Raji (cell line): ENCODE results near the gene INPP5A.

Experiments used
- POLR2A ChIP-seq: IDR thresholded peaks from 2 replicates; pipeline ENCODE4 v1.6.1; 2011; ENCODE audit warnings: low read depth, low read length, control low read depth; ENCODE audit not compliant: insufficient read depth

The INPP5A gene, protein sequence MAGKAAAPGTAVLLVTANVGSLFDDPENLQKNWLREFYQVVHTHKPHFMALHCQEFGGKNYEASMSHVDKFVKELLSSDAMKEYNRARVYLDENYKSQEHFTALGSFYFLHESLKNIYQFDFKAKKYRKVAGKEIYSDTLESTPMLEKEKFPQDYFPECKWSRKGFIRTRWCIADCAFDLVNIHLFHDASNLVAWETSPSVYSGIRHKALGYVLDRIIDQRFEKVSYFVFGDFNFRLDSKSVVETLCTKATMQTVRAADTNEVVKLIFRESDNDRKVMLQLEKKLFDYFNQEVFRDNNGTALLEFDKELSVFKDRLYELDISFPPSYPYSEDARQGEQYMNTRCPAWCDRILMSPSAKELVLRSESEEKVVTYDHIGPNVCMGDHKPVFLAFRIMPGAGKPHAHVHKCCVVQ

GRCh38 chr10:132537684-132538001 lies at the start of gene INPP5A:
Gene INPP5A, plus strand, starts transcription at chr10:132537787. Its CDS starts 310 bp downstream, at chr10:132538097.
- peak; percentile 38; the same call in 1 of the 2 replicates for TF ChIP-seq POLR2A

GRCh38 chr10:132488231-132488821 lies 49.3 kb upstream of the INPP5A start:
- no peak for TF ChIP-seq POLR2A

DNA sequence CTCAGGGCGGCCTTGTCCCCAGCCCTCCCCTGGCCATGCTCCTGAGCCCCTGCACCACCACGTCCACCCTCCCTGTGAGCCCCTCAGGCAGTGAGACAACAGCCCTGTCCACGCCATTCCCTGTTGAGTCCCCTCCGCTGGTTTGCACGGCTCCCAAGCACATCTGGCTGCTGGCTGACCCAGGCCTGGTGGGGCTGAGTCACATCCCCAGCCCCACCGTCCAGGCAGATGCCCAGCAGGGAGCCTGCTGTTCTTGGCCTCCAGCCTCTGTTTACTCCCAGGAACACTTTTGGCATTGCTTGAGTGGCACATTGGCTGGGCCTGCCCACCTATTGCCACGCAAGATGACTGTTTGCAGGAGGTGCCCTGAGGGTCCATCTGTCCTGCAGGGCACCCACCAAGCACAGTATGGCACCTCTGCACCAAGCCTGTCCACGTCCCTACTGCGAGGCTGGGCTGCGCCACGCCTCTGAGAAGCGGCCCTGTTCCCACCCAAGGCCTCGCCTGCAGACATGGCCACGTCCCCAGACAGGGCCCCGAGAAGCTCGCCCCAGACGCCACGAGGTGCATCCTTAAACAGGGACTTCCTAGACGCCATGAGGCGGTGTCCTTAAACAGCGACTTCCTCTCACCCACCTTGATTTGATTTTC lies 48.4 kb upstream of the INPP5A start:
- TF ChIP-seq POLR2A: no peak

DNA sequence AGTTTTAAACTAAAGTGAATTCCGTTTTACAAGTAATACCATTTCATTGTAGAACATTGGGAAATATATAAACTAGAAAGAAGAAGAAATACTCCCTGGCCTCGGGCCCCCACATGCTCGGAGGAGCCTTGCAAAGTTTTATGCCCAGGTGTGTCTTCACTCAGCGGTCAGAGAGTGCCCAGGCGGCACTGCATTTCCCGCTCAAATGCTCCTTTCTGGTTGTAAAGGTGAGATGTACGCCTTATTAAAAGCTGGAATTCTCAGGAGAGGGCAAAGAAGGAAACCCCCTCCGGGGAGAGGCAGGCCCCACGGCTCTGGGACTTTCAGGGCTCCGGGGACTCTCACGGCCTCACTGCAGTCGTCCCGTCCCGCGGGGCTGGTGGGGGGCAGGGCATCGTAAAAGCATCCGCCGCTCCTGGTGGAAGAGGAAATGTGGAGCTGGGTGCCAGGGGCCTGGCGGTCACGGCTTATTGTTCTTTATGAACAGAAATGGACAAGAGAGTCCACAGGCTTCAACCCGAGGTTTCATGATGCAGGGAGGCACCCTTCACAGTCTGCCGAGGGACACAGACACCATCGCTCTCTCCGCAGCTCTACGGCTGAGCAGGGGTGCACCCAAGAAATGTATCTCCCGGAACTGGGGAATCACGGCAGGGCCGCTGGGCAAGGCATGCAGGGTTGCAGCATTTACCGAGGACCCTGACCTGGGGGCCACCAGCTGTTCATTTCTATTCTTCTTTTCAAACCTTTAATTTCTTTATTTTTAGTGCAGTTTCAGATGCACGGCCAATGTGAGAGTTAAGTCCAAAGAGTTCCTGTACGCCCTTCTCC lies 47.7 kb upstream of the INPP5A start:
- TF ChIP-seq POLR2A: no peak

GRCh38 chr10:132492323-132493025 lies 45.1 kb upstream of the INPP5A start:
- TF ChIP-seq POLR2A: no peak

DNA sequence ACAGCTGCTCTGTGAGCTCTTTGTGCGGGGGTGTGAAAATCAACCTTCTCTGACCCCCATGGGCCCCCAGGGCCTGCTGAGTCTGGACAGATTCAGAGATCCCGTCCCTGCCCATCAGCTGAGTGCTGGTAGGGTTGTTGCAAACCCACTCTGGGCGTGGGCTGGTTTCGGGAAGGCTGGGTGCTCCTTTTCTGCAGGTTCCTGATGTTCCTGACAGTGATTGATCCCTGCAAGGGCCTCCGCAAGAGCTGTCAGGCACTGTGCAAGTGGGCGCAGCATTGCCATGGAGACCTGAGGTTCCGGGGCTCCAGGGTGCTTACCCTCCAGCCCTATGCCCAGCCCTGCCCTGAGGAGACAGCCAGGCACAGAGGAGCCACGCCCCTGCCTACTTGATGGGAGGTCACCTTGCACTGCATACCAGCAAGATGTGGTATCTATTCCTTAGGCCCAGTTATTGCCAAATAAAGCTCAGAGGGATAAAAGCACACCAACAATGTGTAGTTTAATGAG lies 44.3 kb upstream of the INPP5A start:
- TF ChIP-seq POLR2A: no peak

GRCh38 chr10:132493756-132494290 lies 43.8 kb upstream of the INPP5A start:
- no peak for TF ChIP-seq POLR2A

GRCh38 chr10:132494866-132495630 lies 42.5 kb upstream of the INPP5A start:
- no peak for TF ChIP-seq POLR2A

- TF ChIP-seq POLR2A: no peak
Measured at GRCh38 chr10:132496360-132497062, 41.1 kb upstream of the INPP5A start.

GRCh38 chr10:132497063-132497680 lies 40.4 kb upstream of the INPP5A start:
- no peak for TF ChIP-seq POLR2A

DNA sequence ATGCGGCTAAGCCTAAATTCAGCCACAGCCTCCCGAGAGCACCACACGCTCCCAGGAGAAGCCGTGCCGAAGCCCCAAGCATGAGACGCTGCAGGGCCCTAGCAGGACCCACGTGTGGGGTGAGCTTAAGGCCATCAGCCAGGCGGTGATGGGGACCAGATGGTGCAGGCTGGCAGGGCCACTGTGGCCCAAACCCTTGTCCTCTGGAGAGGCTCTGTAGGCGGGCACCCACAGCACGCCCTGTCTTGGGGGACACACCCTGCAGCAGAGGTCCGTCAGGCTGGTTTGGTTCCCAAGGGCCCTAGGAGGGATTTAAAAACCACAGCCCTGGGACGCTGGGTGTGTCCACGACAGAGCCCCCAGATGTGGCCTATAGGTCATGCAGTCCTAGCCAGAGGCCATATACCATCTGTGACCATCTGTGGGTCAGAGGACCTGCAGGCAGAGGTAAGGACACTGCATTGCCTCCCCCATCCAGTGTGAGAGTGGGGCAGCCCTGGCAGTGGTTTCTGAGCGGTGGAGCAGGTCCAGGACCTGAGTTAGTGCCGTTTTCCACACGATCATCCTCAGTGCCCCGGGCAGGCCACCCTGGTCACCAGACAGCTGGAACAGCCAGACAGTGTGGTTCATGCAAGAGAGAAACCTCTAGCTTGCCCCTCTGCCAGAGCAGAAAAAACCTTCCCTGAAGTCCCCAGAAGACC lies 39.6 kb upstream of the INPP5A start:
- TF ChIP-seq POLR2A: no peak
